Body of pancreas (tissue), 4 donors: Measurements from ENCODE around the gene MIB2. TPM values are rescaled to one million over a fixed set of nuclear protein-coding genes. Genes with fewer than 3 reads are reported as not detected.
A peak's percentile ranks its signal among the peaks of the same experiment; 100 is the strongest.
"Not testable (repeated sequence)": the region's sequence is repeated elsewhere in the genome, so short reads cannot be mapped to it uniquely, and the experiment has no call there.

Source experiments
- ATAC-seq: fragments of 150-250 bp; one replicate; pipeline ENCODE4 v1.9.1; 2016
- DNase-seq, 4 donors: peaks; one replicate each; pipeline ENCODE4 v3.0.0-alpha.2; 2019
- H3K27ac ChIP-seq, 4 donors: fragments of 200-600 bp; sonication (generic); 1 replicate in 3 of 4; 2 replicates in 1 of 4; pipeline versions ENCODE4 v1.5.1 to v1.6.1; 2016 to 2019; ENCODE audit warnings: mild to moderate bottlenecking in 1 of 4, mixed read lengths in 1 of 4, moderate library complexity in 1 of 4
- H3K27me3 ChIP-seq, 2 donors: fragments of 200-600 bp; sonication (generic); one replicate each; pipeline ENCODE4 v1.6.0; 2016; ENCODE audit warnings: mild to moderate bottlenecking in 1 of 2
- H3K36me3 ChIP-seq, 2 donors: fragments of 200-600 bp; sonication (generic); replicated peaks in 1 of 2; 2 replicates each; pipeline ENCODE4 v1.5.1; 2016; ENCODE audit warnings: low read depth in 2 of 2; ENCODE audit not compliant: insufficient read depth in 1 of 2
- H3K4me1 ChIP-seq: fragments of 200-600 bp; sonication (generic); one replicate; pipeline ENCODE4 v1.6.0; 2016
- H3K4me3 ChIP-seq, 2 donors: fragments of 200-600 bp; sonication (generic); 1 replicate in 1 of 2; 2 replicates in 1 of 2; pipeline ENCODE4 v1.5.1; 2016 to 2019
- H3K9me3 ChIP-seq, 3 donors: fragments of 200-600 bp; sonication (generic); 1 replicate in 2 of 3; 2 replicates in 1 of 3; pipeline ENCODE4 v1.5.1; 2016
- POLR2A ChIP-seq, 3 donors: fragments of 450-650 bp; IDR thresholded peaks; one replicate each; pipeline ENCODE4 v1.6.1; 2016; ENCODE audit warnings: antibody characterized with exemption in 3 of 3, mild to moderate bottlenecking in 2 of 3
- WGBS, 2 donors: methylation state at CpG; one replicate each; pipeline ENCODE4 v1.1.5; 2017; 5-methylcytosine and 5-hydroxymethylcytosine counted together
- intact Hi-C: fragments of 100-400 bp; cut with DNase I; formaldehyde crosslinking; loops from one replicate; pipeline ENCODE4 v1.15.1; 2023
- total RNA-seq, 2 donors: library from RNA; depleted of rRNA; stranded (reverse); fragments of >200 nt; gene quantifications; one replicate each; pipeline ENCODE4 v1.1.0, GENCODE V29; 2016
- TF ChIP-seq, protein P1 (sequence below), 7 experiments: fragments of 450-650 bp in 4 of 7; fragments of 200-600 bp in 3 of 7; sonication (generic) in 3 of 7; IDR thresholded peaks; one replicate each; pipeline ENCODE4 v1.5.1; 2016 to 2019; ENCODE audit warnings: antibody characterized with exemption in 7 of 7

MIB2 gene
- total RNA-seq, 2 donors from 2014 or later, result 57.6 to 101 TPM

DNA sequence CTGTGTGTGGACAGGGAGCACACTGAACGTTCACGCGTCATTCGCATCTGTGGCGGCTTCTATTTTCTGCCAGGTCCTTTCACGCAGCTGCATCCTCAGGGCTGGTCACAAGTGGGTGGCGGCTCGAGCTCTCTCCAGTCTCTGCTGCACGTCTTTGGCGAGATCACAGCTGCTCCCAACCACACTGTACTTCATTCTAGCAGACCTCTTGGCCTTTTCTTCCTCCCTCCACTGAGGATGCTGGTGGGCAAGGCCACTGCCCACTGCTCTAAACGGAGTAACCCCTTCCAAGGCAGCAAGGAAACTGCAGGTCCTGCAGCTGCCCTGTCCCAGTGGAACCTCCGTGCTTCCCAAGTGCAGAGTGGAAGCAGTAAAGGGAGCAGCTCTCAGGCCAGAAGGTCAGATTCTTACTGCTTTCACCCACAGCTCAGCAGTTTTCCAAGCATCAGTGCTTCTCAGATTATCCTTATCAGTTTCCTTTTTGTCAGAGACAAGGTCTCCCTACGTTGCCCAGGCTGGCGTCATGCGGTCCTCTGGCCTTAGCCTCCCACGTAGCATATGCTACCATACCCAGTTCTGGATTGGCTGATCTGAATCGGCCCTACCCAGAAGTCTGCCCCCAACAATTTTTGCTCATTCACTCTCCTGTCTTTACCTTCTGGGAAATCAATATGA lies 32.4 kb downstream of the MIB2 start:
- H3K4me1 ChIP-seq, H3K27ac ChIP-seq, ATAC-seq, H3K4me3 ChIP-seq, H3K27me3 ChIP-seq, intact Hi-C loops, H3K9me3 ChIP-seq: not testable (repeated sequence)
- WGBS, 2 donors, result 73 to 84% methylated on average over 17 of the region's 17 CpGs
- peak in 1 of 4 donors; percentile 4 for DNase-seq
- H3K36me3 ChIP-seq, result peaks cover 6 to 18% of the 10 kb centered on the region in 2 donors

DNA sequence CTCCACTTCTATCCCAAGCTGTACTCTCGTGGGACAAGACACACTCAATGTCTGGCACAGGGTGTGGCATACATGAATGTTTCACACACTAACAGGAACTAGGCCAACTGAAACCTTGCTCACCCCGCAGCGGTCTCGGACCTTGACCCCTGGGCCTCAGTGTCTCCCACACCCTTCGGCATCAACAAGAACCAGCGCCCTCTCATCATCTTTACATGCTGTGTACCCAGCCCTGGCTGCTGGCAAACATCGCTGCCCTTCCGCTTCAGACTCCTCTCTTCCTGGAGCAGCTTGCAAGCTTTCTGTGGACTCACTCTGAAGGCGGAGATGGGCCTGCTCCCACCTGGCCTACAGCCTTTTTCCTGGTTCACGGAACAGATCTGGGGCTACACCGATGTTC lies 33.0 kb downstream of the MIB2 start:
- peak in 1 of 4 donors; percentile 5 for DNase-seq
- intact Hi-C loops, H3K4me3 ChIP-seq, H3K27me3 ChIP-seq, H3K9me3 ChIP-seq, ATAC-seq, H3K4me1 ChIP-seq, H3K27ac ChIP-seq: not testable (repeated sequence)
- WGBS, 2 donors, result 93 to 94% methylated on average over 11 of the region's 11 CpGs
- H3K36me3 ChIP-seq, result peaks cover 6 to 18% of the 10 kb centered on the region in 2 donors

DNA sequence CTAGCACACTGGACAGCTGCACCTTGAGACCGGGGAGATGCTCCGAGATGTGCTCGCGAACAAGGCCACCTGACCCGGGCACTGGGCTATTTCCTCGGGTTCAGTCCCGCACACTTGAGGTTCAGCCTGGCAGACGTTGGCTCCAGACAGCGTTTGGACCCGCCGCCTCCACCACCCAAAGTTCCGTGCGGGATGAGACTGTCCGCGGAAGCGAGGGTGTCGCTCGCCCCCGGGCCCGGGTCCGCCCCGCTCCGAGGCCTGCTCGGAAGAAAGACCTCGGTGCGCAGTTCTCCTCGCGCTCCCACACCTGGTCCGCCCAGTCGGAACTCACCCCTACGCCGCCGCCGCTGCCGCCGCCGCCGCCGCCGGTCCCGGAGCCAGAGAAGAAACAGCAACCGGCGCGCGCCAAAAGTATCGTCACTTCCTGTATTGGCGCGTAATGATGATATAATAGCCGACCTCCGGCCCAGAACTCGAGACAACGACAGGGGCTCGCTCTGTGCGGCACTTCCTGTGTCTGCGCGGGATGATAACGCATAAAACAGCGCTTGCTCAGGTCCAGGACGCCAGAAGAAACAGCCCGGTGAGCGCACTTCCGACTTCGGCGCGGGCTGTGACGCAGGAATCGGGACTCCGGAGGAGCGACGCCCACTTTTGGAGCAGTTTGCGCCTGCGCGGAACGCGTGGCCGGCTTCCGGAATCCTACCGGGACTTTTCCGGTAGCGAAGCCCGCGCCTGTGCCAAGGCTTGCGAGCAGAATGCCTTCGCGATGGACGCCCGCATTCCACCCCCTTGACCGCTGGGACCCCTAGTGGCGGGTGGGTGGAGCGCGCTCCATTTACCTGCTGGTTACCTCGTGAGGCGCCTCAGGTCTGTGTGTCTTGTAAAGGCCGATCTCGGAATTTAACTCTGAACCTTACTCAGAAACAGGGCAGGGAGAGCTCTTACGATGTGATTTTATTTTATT lies 43.6 kb downstream of the MIB2 start, which contains the start of gene CDK11B:
TSS of gene CDK11B (minus strand) at position 422 of the 967 bp plus-strand sequence. CDS start 1,519 bp downstream, outside the sequence.
- 0% methylated on average over 60 of the region's 96 CpGs; no CpG with 5 or more reads in 1 of the 2 donors for WGBS, 2 donors
- intact Hi-C loops, H3K27me3 ChIP-seq, H3K9me3 ChIP-seq: not testable (repeated sequence)
- peak; percentile 94 to 98 (median 95) for DNase-seq
- H3K4me3 ChIP-seq, result peak within 1 kb of the TSS; percentile 30 to 48
- TF ChIP-seq POLR2A (IDR thresholded peaks at IDR 0.05), result peak; percentile 16 to 68 (median 67)
- TF ChIP-seq, protein P1, sequence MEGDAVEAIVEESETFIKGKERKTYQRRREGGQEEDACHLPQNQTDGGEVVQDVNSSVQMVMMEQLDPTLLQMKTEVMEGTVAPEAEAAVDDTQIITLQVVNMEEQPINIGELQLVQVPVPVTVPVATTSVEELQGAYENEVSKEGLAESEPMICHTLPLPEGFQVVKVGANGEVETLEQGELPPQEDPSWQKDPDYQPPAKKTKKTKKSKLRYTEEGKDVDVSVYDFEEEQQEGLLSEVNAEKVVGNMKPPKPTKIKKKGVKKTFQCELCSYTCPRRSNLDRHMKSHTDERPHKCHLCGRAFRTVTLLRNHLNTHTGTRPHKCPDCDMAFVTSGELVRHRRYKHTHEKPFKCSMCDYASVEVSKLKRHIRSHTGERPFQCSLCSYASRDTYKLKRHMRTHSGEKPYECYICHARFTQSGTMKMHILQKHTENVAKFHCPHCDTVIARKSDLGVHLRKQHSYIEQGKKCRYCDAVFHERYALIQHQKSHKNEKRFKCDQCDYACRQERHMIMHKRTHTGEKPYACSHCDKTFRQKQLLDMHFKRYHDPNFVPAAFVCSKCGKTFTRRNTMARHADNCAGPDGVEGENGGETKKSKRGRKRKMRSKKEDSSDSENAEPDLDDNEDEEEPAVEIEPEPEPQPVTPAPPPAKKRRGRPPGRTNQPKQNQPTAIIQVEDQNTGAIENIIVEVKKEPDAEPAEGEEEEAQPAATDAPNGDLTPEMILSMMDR (IDR thresholded peaks at IDR 0.05), result peak in 5 of 7 experiments; percentile 14 to 46 (median 41)
- peaks cover 0 to 20% of the 10 kb centered on the region in 2 donors for H3K36me3 ChIP-seq
- H3K27ac ChIP-seq, result peak within 1 kb of the TSS; percentile 84 to 99 (median 98)
- peak; percentile 91 for ATAC-seq
- H3K4me1 ChIP-seq, result peaks cover 16% of the 10 kb centered on the region

DNA sequence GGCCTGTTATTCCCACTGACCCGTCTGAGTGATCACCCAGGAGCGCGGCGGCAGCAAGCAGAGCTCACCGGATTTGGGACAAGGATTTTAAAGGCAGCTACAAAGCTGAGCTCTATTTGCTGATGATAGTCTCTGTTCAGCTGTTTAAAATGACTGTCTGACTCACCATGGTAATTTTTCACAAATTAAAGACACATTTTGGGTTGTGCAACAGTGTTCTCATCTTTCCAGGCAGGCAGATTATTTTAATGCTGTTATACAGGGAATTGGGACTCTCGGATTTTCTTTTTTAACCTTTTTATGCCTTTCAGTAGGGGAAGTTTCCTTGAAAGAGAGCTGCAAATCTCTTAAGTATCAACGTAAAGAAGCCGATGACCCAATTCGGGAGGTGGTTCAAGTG lies 47.1 kb downstream of the MIB2 start:
- DNase-seq, H3K4me3 ChIP-seq, intact Hi-C loops, H3K27me3 ChIP-seq, H3K9me3 ChIP-seq, ATAC-seq: not testable (repeated sequence)
- Histone ChIP-seq H3K27ac (peak overlapping the region; percentile 54 to 78 (median 60)), H3K36me3 (peaks cover 0 to 11% of the 10 kb centered on the region in 2 donors), H3K4me1 (peaks cover 23% of the 10 kb centered on the region)
- WGBS, 2 donors, result 55 to 82% methylated on average over 2 to 9 of the region's 9 CpGs

DNA sequence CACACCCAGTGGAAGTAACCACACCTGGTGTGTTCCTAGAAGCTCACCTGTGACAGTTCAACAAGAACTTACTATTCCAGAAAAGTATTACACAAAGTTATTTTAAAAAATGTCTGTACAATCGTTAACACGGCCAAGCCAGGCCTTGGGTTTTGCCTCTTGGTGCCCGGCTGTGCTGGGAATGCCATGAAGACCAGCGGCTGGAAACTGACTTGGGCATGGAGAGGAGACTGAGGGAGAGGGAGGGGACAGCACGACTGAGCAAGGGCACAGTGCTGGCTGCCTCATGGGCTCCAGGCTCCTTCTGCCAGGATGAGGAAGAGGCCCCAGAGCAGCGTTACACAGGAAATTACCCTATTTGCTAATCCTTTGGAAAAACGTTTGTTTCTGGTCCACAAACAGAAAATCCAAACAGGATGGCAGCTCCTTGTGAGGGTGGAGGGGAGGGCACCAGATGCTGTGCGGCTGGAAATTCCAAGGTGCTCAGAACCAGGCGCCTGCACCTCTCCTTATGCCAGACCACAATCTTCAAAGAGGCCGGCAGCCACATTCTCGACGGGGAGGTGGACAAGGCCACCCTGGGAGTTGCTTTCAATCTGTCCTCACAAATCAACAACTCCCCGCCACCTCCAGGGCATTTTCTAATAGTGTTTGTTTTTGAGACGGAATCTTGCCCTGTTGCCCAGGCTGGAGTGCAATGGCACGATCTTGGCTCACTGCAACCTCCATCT lies 47.7 kb downstream of the MIB2 start:
- Histone ChIP-seq H3K4me1 (peaks cover 23% of the 10 kb centered on the region), H3K36me3 (peaks cover 0 to 11% of the 10 kb centered on the region in 2 donors), H3K27ac (peak overlapping the region; percentile 54 to 78 (median 60))
- WGBS, 2 donors, result 48% methylated on average over 15 of the region's 15 CpGs; no CpG with 5 or more reads in 1 of the 2 donors
- peak in 3 of 4 donors; percentile 50 to 61 (median 61) for DNase-seq
- H3K4me3 ChIP-seq, H3K9me3 ChIP-seq, intact Hi-C loops, H3K27me3 ChIP-seq, ATAC-seq: not testable (repeated sequence)

DNA sequence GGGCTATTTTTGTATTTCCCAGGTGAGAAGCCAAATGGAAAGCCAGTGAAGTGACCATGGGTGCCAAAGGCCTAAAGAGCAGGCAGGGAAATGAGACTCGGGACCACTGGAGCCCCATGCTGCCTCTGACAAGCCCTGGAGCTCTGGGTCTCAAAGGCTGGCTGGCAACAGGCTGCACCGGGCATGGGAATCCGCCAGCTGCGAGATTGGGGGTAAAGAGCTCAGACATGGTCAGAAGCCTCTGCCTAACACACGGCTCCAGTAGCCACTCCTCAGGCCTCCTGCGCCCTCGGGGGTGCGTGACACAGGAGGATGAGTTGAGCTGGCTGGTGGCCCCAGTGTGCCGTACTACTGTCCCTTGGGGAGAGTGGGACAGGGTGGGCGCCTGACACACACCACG lies 49.0 kb downstream of the MIB2 start:
- Histone ChIP-seq H3K27ac (peak overlapping the region; percentile 58 to 78 (median 64)), H3K4me1 (peaks cover 23% of the 10 kb centered on the region), H3K36me3 (peaks cover 0 to 11% of the 10 kb centered on the region in 2 donors)
- peak; percentile 57 for ATAC-seq
- DNase-seq, result peak; percentile 70 to 94 (median 80)
- H3K27me3 ChIP-seq, H3K9me3 ChIP-seq, intact Hi-C loops, H3K4me3 ChIP-seq: not testable (repeated sequence)
- WGBS, 2 donors, result 13% methylated on average over 1 of the region's 11 CpGs; no CpG with 5 or more reads in 1 of the 2 donors
